ENCODE results near the gene CIRBP.
A peak's percentile ranks its signal among the peaks of the same experiment; 100 is the strongest.

Gene CIRBP

GRCh38 chr19:1269065-1269477 lies at the start of gene CIRBP:
TSS of gene CIRBP (plus strand) at chr19:1269332. CDS start at chr19:1270934, 1,602 bp downstream.
- peak; percentile 84 for FAIRE-seq
- peak; percentile 94 for DNase-seq (ENCODE audit: insufficient read length, low spot score)

GRCh38 chr19:1219786-1220476 lies 49.2 kb upstream of the CIRBP start:
- DNase-seq (ENCODE audit: insufficient read length, low spot score) (no peak), FAIRE-seq (no peak)

GRCh38 chr19:1220477-1220930 lies 48.6 kb upstream of the CIRBP start:
- DNase-seq (ENCODE audit: insufficient read length, low spot score) (no peak), FAIRE-seq (no peak)

DNA sequence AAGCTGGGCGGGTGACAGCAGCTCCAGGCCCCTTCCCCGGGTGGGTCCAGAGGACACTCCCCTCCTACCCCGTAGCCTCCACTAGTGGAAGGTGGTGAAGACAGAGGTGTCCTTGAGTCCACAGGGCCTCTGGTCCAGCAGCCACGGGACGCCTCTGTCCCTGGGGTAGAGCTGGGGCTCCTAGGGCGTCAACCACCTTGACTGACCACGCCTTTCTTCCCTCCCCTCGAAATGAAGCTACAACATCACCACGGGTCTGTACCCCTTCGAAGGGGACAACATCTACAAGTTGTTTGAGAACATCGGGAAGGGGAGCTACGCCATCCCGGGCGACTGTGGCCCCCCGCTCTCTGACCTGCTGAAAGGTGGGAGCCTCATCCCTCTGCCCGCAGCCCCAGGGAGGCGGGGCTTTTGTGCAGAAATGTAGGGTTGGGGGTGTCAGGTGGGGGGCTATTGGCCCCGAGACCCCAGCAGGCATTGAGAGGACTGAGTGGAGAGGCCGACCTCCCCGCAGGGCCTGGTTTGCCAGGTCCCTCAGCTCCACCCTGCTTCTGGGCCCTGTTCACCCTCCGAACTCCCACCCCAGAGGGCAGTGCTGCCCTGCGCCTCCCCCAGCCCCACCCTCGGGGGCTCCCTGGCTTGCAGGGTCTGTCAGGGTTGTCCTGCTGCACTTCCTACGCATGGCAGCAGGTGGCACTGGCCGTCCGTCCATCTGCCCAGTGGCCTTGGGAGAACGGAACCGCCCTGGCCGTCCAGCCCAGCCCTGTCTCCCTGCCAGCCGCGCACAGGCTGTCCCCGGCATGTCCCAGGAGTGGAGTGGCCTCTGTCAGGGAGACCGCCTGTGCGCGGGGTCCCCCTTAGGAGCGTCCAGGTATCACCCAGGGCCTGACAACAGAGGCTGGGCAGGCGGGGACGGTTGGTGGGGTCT lies 47.9 kb upstream of the CIRBP start:
- DNase-seq (ENCODE audit: insufficient read length, low spot score) = no peak
- peak; percentile 28 for FAIRE-seq

DNA sequence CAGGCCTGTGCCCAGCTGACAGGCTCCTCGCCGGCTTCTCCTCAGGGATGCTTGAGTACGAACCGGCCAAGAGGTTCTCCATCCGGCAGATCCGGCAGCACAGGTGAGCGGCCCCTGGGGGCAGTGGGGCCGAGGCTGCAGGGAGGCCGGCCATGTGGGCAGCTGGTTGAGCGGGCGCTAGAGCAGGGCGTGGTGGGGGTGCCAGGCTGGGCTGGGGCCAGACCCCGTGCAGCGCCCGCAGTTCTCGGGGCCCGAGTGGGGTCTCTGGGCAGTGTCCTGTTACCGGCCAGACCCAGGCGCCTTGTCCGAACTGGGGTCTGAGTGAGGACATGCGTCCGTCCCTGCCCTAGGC lies 47.3 kb upstream of the CIRBP start:
- no peak for DNase-seq (ENCODE audit: insufficient read length, low spot score)
- FAIRE-seq = no peak

GRCh38 chr19:1222394-1222793 lies 46.7 kb upstream of the CIRBP start:
- FAIRE-seq (no peak), DNase-seq (ENCODE audit: insufficient read length, low spot score) (no peak)

DNA sequence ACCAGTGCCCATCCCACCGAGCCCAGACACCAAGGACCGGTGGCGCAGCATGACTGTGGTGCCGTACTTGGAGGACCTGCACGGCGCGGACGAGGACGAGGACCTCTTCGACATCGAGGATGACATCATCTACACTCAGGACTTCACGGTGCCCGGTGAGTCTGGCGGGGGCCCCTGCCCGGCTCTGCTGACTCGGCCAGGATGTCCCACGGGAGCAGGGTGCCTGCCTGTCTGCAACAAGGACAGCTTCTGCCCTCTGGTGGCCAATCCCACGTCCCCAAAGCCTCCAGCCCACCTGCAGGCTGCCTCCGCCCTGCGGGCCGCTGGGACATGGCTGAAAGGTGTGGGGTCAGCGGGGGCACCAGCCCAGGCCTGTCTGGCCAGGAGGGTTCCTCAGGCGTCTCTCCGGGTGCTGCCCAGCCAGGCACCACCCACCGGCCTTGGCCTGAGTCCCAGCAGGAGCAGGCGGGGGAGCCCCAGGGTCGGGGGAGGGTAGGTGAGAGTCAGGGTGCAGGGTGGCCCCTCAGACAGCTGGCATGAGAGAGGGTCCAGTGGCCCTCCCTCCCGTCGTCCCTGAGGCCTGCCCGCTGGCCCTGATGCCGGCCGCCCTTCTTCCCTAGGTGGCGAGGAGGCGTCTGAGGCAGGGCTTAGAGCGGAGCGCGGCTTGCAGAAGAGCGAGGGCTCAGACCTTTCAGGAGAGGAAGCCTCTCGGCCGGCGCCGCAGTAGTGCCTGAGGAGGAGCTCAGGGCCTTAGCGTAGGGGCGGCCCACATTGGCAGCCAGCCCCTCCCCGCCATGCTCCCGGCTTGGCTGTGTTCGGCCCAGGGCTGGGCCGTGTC lies 45.9 kb upstream of the CIRBP start:
- DNase-seq (ENCODE audit: insufficient read length, low spot score) = peak; percentile 43
- no peak for FAIRE-seq

DNA sequence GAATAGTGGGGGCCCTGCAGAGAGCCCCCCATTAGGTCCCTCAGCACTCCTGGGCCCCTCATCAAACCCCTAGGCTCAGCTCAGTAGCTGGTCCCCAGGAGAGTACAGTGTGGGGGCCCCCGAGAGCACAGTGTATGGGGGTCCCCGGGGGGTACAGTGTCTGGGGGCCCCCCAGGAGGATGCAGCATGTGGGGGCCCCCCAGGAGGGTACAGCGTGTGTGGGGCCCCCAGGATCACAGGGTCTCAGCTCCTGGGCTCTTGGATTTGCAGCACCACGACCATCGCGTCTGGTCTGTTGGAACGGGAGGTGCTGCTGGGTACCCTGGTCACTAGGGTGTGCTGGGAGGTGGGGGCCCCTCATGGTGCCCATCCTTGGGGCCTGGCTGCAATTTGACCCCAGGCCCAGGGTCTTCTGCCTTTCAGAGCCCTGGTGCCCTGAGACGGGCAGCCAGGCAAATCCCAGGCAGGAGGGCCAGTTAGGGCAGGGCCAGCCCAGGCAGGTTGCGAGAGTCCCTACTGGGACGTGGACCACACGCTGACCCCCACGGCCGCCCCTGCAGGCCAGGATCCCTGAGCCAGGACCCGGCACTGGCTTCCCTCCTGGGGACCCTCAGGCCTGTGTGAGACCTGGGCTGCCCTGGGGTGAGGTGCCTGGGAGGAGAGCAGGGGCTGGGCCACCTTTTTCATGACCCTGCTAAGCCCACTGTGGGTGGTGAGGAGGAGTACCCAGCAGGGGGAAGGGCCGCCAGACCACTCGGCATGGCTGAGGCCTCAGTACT lies 44.9 kb upstream of the CIRBP start:
- FAIRE-seq (no peak), DNase-seq (ENCODE audit: insufficient read length, low spot score) (no peak)

- no peak for FAIRE-seq
These were observed 44.3 kb upstream of the CIRBP start for GRCh38 chr19:1224847-1225246.

DNA sequence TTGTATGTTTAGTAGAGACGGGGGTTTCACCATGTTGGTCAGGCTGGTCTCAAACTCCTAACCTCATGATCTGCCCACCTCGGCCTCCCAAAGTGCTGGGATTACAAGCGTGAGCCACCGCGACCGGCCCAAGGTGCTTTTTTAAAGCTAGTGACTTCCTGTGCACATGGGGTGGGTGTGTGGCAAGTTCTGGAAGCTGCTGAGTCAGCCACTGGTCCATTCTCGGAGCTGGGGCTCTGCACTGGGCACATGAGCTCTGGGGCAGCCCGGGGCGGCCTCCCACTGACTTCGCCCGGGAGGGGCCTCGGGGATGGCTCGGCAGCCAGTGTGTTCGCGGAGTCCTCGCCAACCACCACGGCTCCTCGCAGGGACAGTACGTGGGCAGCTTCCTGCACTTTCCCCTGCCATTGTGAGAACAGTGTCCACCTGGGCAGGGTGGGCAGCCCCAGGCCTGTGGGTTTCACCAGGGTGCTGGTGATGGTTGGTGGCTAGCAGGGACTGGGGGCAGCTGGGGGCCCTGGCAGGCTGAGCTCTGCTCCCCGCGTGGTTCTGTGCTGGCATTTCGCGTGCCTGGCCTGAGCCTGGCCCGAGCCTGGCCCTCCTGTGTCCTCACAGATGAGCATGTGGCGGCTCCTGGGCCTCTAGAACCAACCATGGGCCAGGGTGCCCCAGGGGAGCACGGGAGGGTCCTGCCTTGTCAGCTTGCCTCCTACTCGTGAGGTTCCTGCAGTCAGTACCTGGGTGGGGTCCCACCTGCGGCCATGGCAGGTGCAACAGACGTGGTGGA lies 43.5 kb upstream of the CIRBP start:
- no peak for FAIRE-seq
- no peak for DNase-seq (ENCODE audit: insufficient read length, low spot score)

More at GRCh38 chr19:1224847-1225246, 44.3 kb upstream of the CIRBP start:
- DNase-seq (ENCODE audit: insufficient read length, low spot score) = no peak

- FAIRE-seq = no peak
These were observed 43.0 kb upstream of the CIRBP start for GRCh38 chr19:1226227-1226518.

GRCh38 chr19:1226522-1227303 lies 42.4 kb upstream of the CIRBP start:
- no peak for DNase-seq (ENCODE audit: insufficient read length, low spot score)
- FAIRE-seq = no peak

More at GRCh38 chr19:1226227-1226518, 43.0 kb upstream of the CIRBP start:
- no peak for DNase-seq (ENCODE audit: insufficient read length, low spot score)

GRCh38 chr19:1227304-1228054 lies 41.7 kb upstream of the CIRBP start:
- DNase-seq (ENCODE audit: insufficient read length, low spot score) = no peak
- FAIRE-seq = no peak

GRCh38 chr19:1228161-1228957 lies 40.8 kb upstream of the CIRBP start:
- FAIRE-seq = no peak

GRCh38 chr19:1229056-1229923 lies 39.8 kb upstream of the CIRBP start:
- FAIRE-seq (no peak), DNase-seq (ENCODE audit: insufficient read length, low spot score) (no peak)

More at GRCh38 chr19:1228161-1228957, 40.8 kb upstream of the CIRBP start:
- DNase-seq (ENCODE audit: insufficient read length, low spot score) = no peak

Data from HTR-8/SVneo (cell line).